ENCODE data around the gene USP20. TPM values are rescaled to one million over a fixed set of nuclear protein-coding genes. Genes with fewer than 3 reads are reported as not detected.

USP20 gene
- total and polyA plus RNA-seq, 7 donors, result 7.9 to 52.1 (median 19.4) TPM

DNA sequence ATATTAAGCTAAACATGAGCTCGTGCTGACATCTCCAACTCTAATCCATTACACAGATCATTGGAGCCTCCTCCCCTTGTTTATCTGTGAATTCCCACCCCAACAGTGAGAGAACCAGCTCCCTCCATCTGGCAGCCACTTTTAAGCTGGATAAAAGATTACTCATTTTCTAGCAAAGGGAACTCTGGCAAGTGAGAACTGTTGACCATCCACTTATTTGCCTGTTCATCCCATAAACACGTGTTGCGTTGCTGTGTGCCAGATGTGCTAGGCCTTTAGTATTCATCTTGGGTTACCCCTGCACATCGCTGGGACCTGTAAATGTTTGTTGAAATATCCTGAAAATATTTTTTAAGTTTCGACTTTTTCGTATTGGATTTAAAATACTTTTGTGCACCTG is 8.9 kb upstream of the USP20 start:
- H3K36me3 ChIP-seq, result peaks cover 24 to 61% (median 36%) of the 10 kb centered on the region in 4 donors
- no peaks in the 10 kb centered on the region for H3K9me3 ChIP-seq
- intact Hi-C loops (cut with DNase I), result no loop called here
- H3K27me3 ChIP-seq, result no peaks in the 10 kb centered on the region
- peaks cover 0 to 10% (median 9%) of the 10 kb centered on the region in 4 donors for H3K4me1 ChIP-seq
- TF ChIP-seq POLR2AphosphoS5 (IDR thresholded peaks at IDR 0.05), result no peak
- no peak for TF ChIP-seq CTCF (IDR thresholded peaks at IDR 0.05)
- TF ChIP-seq EP300 (IDR thresholded peaks at IDR 0.05), result no peak
- TF ChIP-seq POLR2A (IDR thresholded peaks at IDR 0.05), result no peak
- H3K27ac ChIP-seq, result no peak overlapping the region
- WGBS, 2 donors, result 80 to 85% methylated on average over 6 of the region's 6 CpGs
- no peak overlapping the region for H3K4me3 ChIP-seq
- DNase-seq, result no peak

GRCh38 chr9:129826759-129827158 is 8.5 kb upstream of the USP20 start:
- TF ChIP-seq CTCF (IDR thresholded peaks at IDR 0.05) (no peak), POLR2AphosphoS5 (IDR thresholded peaks at IDR 0.05) (no peak), EP300 (IDR thresholded peaks at IDR 0.05) (no peak), POLR2A (IDR thresholded peaks at IDR 0.05) (no peak)
- 84 to 89% methylated on average over 1 of the region's 1 CpG for WGBS, 2 donors
- H3K36me3 ChIP-seq, result peaks cover 20 to 61% (median 35%) of the 10 kb centered on the region in 4 donors
- DNase-seq, result no peak
- intact Hi-C loops (cut with DNase I), result no loop called here
- H3K4me1 ChIP-seq, result peaks cover 0 to 10% (median 9%) of the 10 kb centered on the region in 4 donors
- no peaks in the 10 kb centered on the region for H3K27me3 ChIP-seq
- no peak overlapping the region for H3K4me3 ChIP-seq
- H3K27ac ChIP-seq, result no peak overlapping the region
- H3K9me3 ChIP-seq, result no peaks in the 10 kb centered on the region

GRCh38 chr9:129828051-129828450 is 7.2 kb upstream of the USP20 start:
- peaks cover 16 to 65% (median 28%) of the 10 kb centered on the region in 4 donors for H3K36me3 ChIP-seq
- 79 to 94% methylated on average over 9 of the region's 9 CpGs for WGBS, 2 donors
- intact Hi-C loops (cut with DNase I), result no loop called here

GRCh38 chr9:129828969-129829368 is 6.3 kb upstream of the USP20 start:
- TF ChIP-seq CTCF (IDR thresholded peaks at IDR 0.05) (no peak), POLR2A (IDR thresholded peaks at IDR 0.05) (no peak), EP300 (IDR thresholded peaks at IDR 0.05) (no peak), POLR2AphosphoS5 (IDR thresholded peaks at IDR 0.05) (no peak)
- no peak overlapping the region for H3K27ac ChIP-seq
- H3K27me3 ChIP-seq, result no peaks in the 10 kb centered on the region
- H3K36me3 ChIP-seq, result peaks cover 16 to 69% (median 28%) of the 10 kb centered on the region in 4 donors
- no peaks in the 10 kb centered on the region for H3K9me3 ChIP-seq
- peaks cover 0 to 6% (median 6%) of the 10 kb centered on the region in 4 donors for H3K4me1 ChIP-seq
- intact Hi-C loops (cut with DNase I), result no loop called here
- no peak overlapping the region for H3K4me3 ChIP-seq
- DNase-seq, result no peak
- 95% methylated on average over 10 of the region's 10 CpGs for WGBS, 2 donors

More at GRCh38 chr9:129828051-129828450, 7.2 kb upstream of the USP20 start:
- Histone ChIP-seq H3K27ac (no peak overlapping the region), H3K4me3 (no peak overlapping the region), H3K4me1 (peaks cover 0 to 4% (median 3%) of the 10 kb centered on the region in 4 donors), H3K9me3 (no peaks in the 10 kb centered on the region), H3K27me3 (no peaks in the 10 kb centered on the region)
- no peak for TF ChIP-seq EP300 (IDR thresholded peaks at IDR 0.05)
- no peak for TF ChIP-seq POLR2A (IDR thresholded peaks at IDR 0.05)
- no peak for TF ChIP-seq POLR2AphosphoS5 (IDR thresholded peaks at IDR 0.05)
- no peak for TF ChIP-seq CTCF (IDR thresholded peaks at IDR 0.05)
- no peak for DNase-seq

- no peaks in the 10 kb centered on the region for H3K27me3 ChIP-seq
- peaks cover 16 to 55% (median 27%) of the 10 kb centered on the region in 4 donors for H3K36me3 ChIP-seq
- intact Hi-C loops (cut with DNase I), result no loop called here
- WGBS, 2 donors, result 90 to 95% methylated on average over 1 of the region's 1 CpG
- no peak overlapping the region for H3K27ac ChIP-seq
- H3K4me3 ChIP-seq, result no peak overlapping the region
- no peaks in the 10 kb centered on the region for H3K9me3 ChIP-seq
- TF ChIP-seq EP300 (IDR thresholded peaks at IDR 0.05), result no peak
- no peak for DNase-seq
- peaks cover 0 to 28% (median 27%) of the 10 kb centered on the region in 4 donors for H3K4me1 ChIP-seq
These were observed 2.3 kb upstream of the USP20 start for GRCh38 chr9:129832982-129833381.
